Right renal cortex interstitium (tissue), 3 donors: ENCODE results near the gene CHMP4A. TPM values are rescaled to one million over a fixed set of nuclear protein-coding genes. Genes with fewer than 3 reads are reported as not detected.
"Not testable (repeated sequence)": the region's sequence is repeated elsewhere in the genome, so short reads cannot be mapped to it uniquely, and the experiment has no call there.

ENCODE experiments used
- DNase-seq, 3 donors: peaks; one replicate each; pipeline ENCODE4 v3.0.0-alpha.2; 2013; ENCODE audit warnings: low read depth in 3 of 3, low spot score in 2 of 3
- polyA plus RNA-seq, 3 donors: library from polyadenylated mRNA; unstranded; fragments of 120-200 nt; gene quantifications; one replicate each; pipeline ENCODE4 v1.2.1, GENCODE V29; 2013; ENCODE audit not compliant: insufficient read length in 3 of 3

CHMP4A gene
- polyA plus RNA-seq, 3 donors = 50.7 to 61.2 (median 55.7) TPM

DNA sequence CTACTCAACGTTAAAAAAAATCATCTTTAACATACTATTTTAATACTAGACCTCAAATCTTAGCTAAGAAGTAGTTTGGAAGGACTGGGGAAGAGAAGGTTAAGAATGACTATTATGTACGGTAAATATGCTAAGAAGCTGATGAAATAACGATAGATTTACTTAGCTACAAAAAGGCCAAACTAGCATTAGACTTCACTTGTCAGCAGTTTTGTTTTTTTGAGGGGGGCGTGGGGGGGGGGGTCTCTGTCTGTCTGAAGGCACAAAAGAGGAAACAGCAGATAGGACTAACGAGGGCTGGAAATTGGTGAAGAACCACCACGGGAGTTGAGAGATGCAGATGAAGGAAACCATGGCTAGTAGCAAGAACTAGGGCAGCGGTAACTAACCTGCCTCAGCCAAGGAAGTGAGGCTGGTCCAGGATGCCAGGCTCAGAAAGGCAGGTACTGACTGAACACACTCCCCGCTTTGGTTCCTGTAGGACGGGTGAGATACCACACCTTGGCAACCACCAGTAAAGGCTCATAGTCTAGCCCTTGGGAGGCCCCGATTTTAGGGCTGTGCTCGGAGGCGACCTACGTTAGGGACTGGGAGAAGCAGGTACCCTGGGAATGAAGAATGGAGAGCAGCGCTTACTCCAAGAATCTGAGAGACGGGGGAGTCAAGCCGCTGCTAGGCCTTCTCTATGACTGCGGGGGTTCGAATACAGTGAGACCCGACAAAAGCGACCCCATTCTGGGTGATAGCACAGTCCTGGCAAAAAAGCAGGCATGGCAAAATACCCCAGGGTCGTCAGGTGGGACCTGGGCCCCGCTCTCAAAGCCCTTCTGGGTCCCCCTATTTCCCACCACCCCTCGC, 18.2 kb upstream of the CHMP4A start:
- DNase-seq = no peak

- DNase-seq = no peak
Observed at GRCh38 chr14:24228902-24229301, 15.6 kb upstream of the CHMP4A start.

DNA sequence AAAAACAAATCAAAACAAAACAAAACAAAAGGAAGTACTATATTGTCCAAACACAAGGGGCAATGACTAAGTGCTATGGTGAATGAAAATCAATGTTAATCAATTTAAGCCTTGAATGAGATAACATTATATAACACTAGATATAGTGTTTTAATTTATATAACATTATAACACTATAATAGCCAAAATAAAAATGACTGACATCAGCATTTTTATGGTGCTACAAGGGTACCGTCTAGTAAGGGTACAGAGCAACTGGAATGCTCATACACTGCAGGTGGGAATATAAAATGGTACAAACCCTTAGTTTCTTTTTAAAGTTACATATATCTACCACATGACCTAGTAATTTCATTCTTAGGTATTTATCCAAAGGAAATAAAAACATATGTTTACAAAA, 13.2 kb upstream of the CHMP4A start:
- DNase-seq = no peak

DNA sequence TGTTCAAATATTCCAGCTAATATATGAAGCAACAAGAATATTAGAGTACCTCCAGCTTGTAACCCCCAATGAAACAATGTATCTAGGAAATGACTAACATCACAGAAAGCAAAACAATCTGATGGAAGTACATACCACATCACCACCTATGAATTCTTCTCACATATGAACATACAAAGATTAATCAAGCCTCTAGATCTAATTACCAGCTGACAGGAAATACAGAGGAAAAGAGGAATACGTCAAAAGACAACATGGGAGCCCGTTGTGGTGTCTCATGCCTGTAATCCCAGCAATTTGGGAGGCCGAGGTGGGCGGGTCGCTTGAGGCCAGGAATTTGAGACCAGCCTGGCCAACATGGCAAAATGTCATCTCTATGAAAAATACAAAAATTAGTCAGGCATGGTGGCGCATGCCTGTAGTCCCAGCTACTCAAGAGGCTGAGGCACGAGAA, 11.4 kb upstream of the CHMP4A start:
- DNase-seq = no peak

DNA sequence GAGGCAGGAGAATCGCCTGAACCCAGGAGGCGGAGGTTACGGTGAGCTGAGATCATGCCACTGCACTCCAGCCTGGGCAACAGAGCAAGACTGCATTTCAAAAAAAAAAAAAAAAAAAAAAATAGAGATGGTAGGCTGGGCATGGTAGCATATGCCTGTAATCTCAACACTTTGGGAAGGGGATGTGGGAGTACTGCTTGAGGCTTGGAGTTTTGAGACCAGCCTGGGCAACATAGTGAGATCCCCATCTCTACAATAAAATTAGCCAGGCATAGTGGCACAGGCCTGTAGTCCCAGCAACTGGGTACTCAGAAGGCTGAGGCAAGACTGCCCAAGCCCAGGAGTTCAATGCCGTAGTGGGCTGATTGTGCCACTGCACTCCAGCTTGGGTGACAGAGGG, 9.7 kb upstream of the CHMP4A start:
- not testable (repeated sequence) for DNase-seq

DNA sequence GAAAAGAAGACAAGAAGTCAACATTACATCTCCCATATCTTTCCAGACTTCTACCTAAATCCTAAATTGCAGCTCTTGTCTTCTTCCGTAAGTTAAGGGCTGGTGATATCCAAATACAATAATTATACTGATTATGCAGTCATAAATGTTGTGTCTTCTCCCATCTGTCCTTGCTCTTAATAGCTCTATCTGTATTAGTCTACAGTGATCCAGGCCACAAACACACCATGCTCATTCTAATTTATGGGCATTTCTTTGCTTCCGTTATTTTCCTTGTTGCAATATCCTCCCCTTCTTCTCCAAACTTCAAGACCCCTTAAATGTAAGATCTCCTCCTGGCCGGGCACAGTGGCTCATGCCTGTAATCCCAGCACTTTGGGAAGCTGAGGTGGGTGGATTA, 6.2 kb upstream of the CHMP4A start:
- no peak for DNase-seq

GRCh38 chr14:24219080-24219479, 5.8 kb upstream of the CHMP4A start:
- no peak for DNase-seq

- not testable (repeated sequence) for DNase-seq
Observed at GRCh38 chr14:24216876-24217275, 3.6 kb upstream of the CHMP4A start.

DNA sequence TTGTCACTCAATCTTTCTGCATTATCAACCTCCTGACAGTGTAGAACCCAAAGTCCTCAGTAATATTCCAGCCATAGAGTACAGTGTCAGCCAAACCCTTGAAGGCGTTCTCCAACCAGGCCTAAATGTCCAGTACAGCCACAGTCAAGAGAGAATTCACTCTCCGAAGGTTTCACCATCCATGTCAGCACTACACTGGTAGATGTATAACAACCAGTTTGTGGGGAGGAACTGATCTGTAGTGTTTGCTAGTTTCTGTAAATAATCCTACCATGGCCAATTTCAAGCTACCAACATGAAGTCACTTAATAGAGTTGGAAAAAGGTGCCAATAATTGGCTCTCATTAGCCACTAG, 3.0 kb upstream of the CHMP4A start:
- DNase-seq = no peak

- peak; percentile 69 to 80 (median 76) for DNase-seq
Observed at GRCh38 chr14:24215495-24216344, 2.4 kb upstream of the CHMP4A start, which contains the start of gene MDP1. Gene MDP1 (minus strand): TSS chr14:24216066. CDS start chr14:24215955, 111 bp downstream.

- no peak for DNase-seq
Observed at GRCh38 chr14:24213866-24214662, 776 bp upstream of the CHMP4A start.

- DNase-seq = no peak
Observed at GRCh38 chr14:24211311-24211710, 2.0 kb downstream of the CHMP4A start.

GRCh38 chr14:24207625-24208024, 5.7 kb downstream of the CHMP4A start:
- no peak for DNase-seq

- DNase-seq = no peak
Observed at GRCh38 chr14:24207104-24207551, 6.2 kb downstream of the CHMP4A start.

DNA sequence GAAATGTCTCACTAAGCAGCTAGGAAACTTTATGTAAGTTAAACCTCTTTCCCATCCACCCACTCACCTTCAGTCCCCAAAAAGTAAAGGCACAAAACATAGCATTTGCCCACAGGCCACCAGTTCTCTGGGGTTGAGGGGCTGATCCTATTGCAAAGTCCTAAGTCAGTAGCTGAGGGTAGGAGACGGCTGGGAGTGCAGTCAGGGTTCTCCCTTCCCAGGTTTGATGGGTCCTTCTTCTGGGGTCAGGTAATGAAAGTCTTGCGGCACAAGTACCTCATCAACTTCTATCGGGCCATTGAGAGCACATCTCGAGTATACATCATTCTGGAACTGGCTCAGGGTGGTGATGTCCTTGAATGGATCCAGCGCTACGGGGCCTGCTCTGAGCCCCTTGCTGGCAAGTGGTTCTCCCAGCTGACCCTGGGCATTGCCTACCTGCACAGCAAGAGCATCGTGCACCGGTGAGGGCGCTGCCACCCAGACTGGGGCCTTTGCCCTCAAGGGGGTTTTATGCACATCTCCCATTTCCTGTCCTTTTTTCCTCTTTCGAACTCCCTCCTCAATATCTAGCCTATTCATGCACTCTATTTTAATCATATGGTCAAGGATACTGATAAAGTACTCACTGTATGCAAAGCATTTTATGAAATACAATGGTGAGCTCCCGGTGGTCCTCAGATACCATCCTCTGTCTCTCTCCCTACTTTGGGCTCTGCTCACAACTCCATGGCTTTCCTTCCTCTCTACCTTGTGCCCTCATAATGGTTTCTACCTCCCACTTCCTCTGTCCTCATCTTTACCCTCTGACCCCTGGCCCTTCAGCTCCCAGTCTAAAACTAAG, 6.8 kb downstream of the CHMP4A start:
- DNase-seq = no peak

- no peak for DNase-seq
Observed at GRCh38 chr14:24204163-24205146, 8.8 kb downstream of the CHMP4A start.

GRCh38 chr14:24203249-24203886, 9.9 kb downstream of the CHMP4A start:
- DNase-seq = not testable (repeated sequence)

DNA sequence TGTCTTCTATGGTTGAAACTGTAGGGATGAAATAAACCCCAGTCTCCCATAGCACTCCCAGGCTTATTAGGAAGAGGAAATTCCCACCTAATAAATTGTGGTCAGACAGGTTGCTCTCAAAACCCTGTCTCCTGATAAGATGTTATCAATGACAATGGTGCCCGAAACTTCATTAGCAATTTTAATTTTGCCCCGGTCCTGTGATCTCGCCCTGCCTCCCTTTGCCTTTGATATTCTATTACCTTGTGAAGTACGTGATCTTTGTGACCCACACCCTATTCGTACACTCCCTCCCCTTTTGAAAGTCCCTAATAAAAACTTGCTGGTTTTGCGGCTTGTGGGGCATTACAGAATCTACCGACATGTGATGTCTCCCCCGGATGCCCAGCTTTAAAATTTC, 10.8 kb downstream of the CHMP4A start:
- not testable (repeated sequence) for DNase-seq
